SK-N-SH treated with all-trans-retinoic acid at 6 μM for 48 hours (cell line): ENCODE measurements around the gene FNIP1.

Source experiments
- ARNTL ChIP-seq: fragments of 450-650 bp; formaldehyde crosslinking; IDR thresholded peaks from 2 replicates; pipeline ENCODE4 v1.5.0; 2020; ENCODE audit warnings: low read depth, mild to moderate bottlenecking, moderate library complexity, borderline replicate concordance
- ESRRG ChIP-seq: fragments of 250-450 bp; sonication (Bioruptor Pico); IDR thresholded peaks from 2 replicates; pipeline ENCODE4 v1.6.1; 2021; ENCODE audit warnings: mild to moderate bottlenecking
- GLIS3 ChIP-seq: fragments of 250-450 bp; sonication (Bioruptor Pico); IDR thresholded peaks from 2 replicates; pipeline ENCODE4 v1.5.0; 2020; ENCODE audit warnings: mild to moderate bottlenecking, moderate library complexity
- ISL1 ChIP-seq: fragments of 250-450 bp; sonication (Bioruptor Pico); IDR thresholded peaks from 2 replicates; pipeline ENCODE4 v2.1.2; 2022; ENCODE audit warnings: mild to moderate bottlenecking, moderate library complexity
- OSR1 ChIP-seq: fragments of 250-450 bp; sonication (Bioruptor Pico); IDR thresholded peaks from 2 replicates; pipeline ENCODE4 v1.8.0; 2022; ENCODE audit warnings: moderate library complexity, mild to moderate bottlenecking, inconsistent platforms
- ZNF565 ChIP-seq: fragments of 450-650 bp; formaldehyde crosslinking; conservative IDR thresholded peaks from 2 replicates; pipeline ENCODE4 v1.5.0; 2020; ENCODE audit warnings: low read depth, mild to moderate bottlenecking, moderate library complexity
- ZNF70 ChIP-seq: fragments of 450-650 bp; formaldehyde crosslinking; IDR thresholded peaks from 2 replicates; pipeline ENCODE4 v1.5.0; 2020; ENCODE audit warnings: mild to moderate bottlenecking, moderate library complexity
- ZNF8 ChIP-seq: fragments of 450-650 bp; formaldehyde crosslinking; IDR thresholded peaks from 2 replicates; pipeline ENCODE4 v1.5.0; 2020; ENCODE audit warnings: mild to moderate bottlenecking, moderate library complexity
- TF ChIP-seq, protein P1 (sequence below): fragments of 250-450 bp; sonication (Bioruptor Pico); IDR thresholded peaks from 2 replicates; pipeline ENCODE4 v1.5.1; 2020; ENCODE audit warnings: low read depth, mild to moderate bottlenecking, moderate library complexity
- TF ChIP-seq, protein P2 (sequence below): fragments of 250-450 bp; sonication (Bioruptor Pico); IDR thresholded peaks from 2 replicates; pipeline ENCODE4 v1.8.0; 2020; ENCODE audit warnings: mild to moderate bottlenecking, moderate library complexity, borderline replicate concordance

GRCh38 chr5:131682175-131682574, 114.6 kb downstream of the FNIP1 start:
- TF ChIP-seq, protein P1, sequence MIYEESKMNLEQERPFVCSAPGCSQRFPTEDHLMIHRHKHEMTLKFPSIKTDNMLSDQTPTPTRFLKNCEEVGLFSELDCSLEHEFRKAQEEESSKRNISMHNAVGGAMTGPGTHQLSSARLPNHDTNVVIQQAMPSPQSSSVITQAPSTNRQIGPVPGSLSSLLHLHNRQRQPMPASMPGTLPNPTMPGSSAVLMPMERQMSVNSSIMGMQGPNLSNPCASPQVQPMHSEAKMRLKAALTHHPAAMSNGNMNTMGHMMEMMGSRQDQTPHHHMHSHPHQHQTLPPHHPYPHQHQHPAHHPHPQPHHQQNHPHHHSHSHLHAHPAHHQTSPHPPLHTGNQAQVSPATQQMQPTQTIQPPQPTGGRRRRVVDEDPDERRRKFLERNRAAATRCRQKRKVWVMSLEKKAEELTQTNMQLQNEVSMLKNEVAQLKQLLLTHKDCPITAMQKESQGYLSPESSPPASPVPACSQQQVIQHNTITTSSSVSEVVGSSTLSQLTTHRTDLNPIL (CRISPR knock-in tag): no peak
- TF ChIP-seq GLIS3 (no peak), ARNTL (CRISPR knock-in tag) (no peak), ZNF8 (CRISPR knock-in tag) (no peak), ISL1 (CRISPR knock-in tag) (no peak), OSR1 (no peak), ESRRG (CRISPR knock-in tag) (no peak), ZNF70 (CRISPR knock-in tag) (no peak), ZNF565 (no peak)
- TF ChIP-seq, protein P2, sequence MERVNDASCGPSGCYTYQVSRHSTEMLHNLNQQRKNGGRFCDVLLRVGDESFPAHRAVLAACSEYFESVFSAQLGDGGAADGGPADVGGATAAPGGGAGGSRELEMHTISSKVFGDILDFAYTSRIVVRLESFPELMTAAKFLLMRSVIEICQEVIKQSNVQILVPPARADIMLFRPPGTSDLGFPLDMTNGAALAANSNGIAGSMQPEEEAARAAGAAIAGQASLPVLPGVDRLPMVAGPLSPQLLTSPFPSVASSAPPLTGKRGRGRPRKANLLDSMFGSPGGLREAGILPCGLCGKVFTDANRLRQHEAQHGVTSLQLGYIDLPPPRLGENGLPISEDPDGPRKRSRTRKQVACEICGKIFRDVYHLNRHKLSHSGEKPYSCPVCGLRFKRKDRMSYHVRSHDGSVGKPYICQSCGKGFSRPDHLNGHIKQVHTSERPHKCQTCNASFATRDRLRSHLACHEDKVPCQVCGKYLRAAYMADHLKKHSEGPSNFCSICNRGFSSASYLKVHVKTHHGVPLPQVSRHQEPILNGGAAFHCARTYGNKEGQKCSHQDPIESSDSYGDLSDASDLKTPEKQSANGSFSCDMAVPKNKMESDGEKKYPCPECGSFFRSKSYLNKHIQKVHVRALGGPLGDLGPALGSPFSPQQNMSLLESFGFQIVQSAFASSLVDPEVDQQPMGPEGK (CRISPR knock-in tag): no peak
